ENCODE measurements around the gene MYO10. TPM values are rescaled to one million over a fixed set of nuclear protein-coding genes. Genes with fewer than 3 reads are reported as not detected.

The MYO10 gene
- total and polyA plus RNA-seq, 9 donors: 10.8 to 35.8 (median 16.3) TPM

DNA sequence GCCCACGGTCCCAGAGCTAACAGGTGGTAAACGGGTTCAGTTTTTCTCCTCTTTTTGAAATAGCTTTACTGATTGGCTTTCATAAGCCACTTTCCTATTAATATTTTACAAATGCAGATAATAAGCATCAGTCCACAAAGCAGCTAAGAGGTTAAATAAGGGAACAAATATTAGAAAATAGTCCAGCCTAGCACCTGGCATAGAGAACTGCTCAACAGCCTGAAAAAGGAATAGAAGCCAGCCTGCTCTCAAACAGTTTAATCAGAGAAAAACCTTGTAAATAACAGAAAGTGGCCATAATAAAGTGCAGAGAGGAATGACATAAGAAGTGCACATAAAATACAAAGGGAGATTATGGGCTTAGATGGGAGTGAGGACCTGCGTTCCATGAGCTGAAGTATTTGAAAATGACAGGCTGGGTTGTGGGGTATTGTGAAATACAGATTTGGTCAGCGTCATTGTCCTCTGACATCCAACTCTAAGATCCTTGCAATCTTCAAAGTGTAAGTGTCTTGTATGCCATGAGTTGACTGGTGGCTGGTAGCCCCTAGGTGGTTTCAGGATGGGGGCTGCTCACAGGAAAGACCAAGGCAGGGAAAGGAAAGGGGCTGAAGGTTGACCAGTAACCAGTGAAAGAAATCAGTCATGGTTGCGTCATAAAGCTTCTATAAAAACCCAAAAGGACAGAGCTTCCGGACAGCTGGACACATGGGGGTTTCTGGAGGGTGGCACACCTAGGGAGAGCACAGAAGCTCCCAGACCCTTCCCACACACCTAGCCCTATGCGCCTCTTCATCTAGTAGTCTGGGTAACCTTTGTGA, 32.4 kb downstream of the MYO10 start:
- Histone ChIP-seq H3K27ac (no peak overlapping the region), H3K4me3 (no peak overlapping the region), H3K27me3 (no peaks in the 10 kb centered on the region), H3K36me3 (no peaks in the 10 kb centered on the region), H3K4me1 (ENCODE audit: insufficient read depth) (no peaks in the 10 kb centered on the region), H3K9me3 (no peaks in the 10 kb centered on the region)
- TF ChIP-seq EP300 (IDR thresholded peaks at IDR 0.05): no peak
- no peak for TF ChIP-seq CTCF (IDR thresholded peaks at IDR 0.05)
- TF ChIP-seq POLR2A (IDR thresholded peaks at IDR 0.05): no peak
- 83 to 89% (median 87%) methylated on average over 7 of the region's 7 CpGs for WGBS, 3 donors
- no peak for DNase-seq
- intact Hi-C loops (cut with DNase I): no loop called here

- Histone ChIP-seq H3K9me3 (no peaks in the 10 kb centered on the region), H3K4me3 (no peak overlapping the region), H3K36me3 (no peaks in the 10 kb centered on the region), H3K27me3 (no peaks in the 10 kb centered on the region), H3K27ac (no peak overlapping the region), H3K4me1 (ENCODE audit: insufficient read depth) (peaks cover 1% of the 10 kb centered on the region)
- intact Hi-C loops (cut with DNase I): no loop called here
- no peak for TF ChIP-seq CTCF (IDR thresholded peaks at IDR 0.05)
- TF ChIP-seq EP300 (IDR thresholded peaks at IDR 0.05): no peak
- TF ChIP-seq POLR2A (IDR thresholded peaks at IDR 0.05): no peak
- 69 to 82% (median 76%) methylated on average over 9 of the region's 9 CpGs for WGBS, 3 donors
- DNase-seq: no peak
Observed at GRCh38 chr5:16902846-16903245, 33.2 kb downstream of the MYO10 start.

DNA sequence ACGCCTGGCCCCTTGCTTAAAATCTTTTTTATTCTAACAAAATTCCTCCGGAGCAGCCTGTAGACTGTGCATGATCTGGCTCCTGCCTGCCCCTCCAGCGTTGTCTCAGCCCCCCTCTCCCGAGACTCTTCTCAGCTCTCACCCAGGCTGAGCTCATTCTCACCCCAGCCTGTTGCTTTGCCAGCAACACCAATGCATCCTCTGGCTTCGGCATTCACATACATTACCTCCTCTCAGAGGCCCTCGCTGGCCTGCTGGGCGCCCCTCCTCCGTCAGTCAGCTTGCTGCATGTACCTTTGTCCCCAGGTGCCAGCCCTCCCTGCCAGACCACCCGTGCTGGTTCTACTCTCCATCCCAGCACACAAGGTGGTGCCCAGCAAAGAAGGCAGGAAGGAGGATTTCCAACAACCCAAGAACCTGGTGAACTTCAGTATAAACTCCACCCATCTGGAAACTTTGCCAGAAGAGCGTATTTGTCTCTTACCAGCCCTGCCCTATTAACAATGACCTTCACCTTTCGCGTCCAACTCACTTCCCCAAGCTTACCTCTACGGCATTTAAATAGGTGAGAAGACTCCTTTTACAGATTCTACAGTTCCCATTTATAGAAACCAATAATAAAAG, 35.0 kb downstream of the MYO10 start:
- H3K27me3 ChIP-seq: no peaks in the 10 kb centered on the region
- no peak for DNase-seq
- H3K4me1 ChIP-seq (ENCODE audit: insufficient read depth): peaks cover 12% of the 10 kb centered on the region
- WGBS, 3 donors: 88 to 90% (median 90%) methylated on average over 13 of the region's 13 CpGs
- H3K9me3 ChIP-seq: no peaks in the 10 kb centered on the region
- no peaks in the 10 kb centered on the region for H3K36me3 ChIP-seq
- intact Hi-C loops (cut with DNase I): no loop called here
- no peak for TF ChIP-seq CTCF (IDR thresholded peaks at IDR 0.05)
- no peak for TF ChIP-seq EP300 (IDR thresholded peaks at IDR 0.05)
- TF ChIP-seq POLR2A (IDR thresholded peaks at IDR 0.05): no peak
- no peak overlapping the region for H3K4me3 ChIP-seq
- no peak overlapping the region for H3K27ac ChIP-seq

- H3K4me3 ChIP-seq: no peak overlapping the region
- intact Hi-C loops (cut with DNase I): no loop called here
- WGBS, 3 donors: 84 to 89% (median 85%) methylated on average over 12 of the region's 12 CpGs
- DNase-seq: no peak
- H3K4me1 ChIP-seq (ENCODE audit: insufficient read depth): peaks cover 16% of the 10 kb centered on the region
- no peaks in the 10 kb centered on the region for H3K27me3 ChIP-seq
- H3K27ac ChIP-seq: no peak overlapping the region
- H3K9me3 ChIP-seq: no peaks in the 10 kb centered on the region
- TF ChIP-seq POLR2A (IDR thresholded peaks at IDR 0.05) (no peak), EP300 (IDR thresholded peaks at IDR 0.05) (no peak), CTCF (IDR thresholded peaks at IDR 0.05) (no peak)
- H3K36me3 ChIP-seq: no peaks in the 10 kb centered on the region
Observed at GRCh38 chr5:16899171-16899570, 36.9 kb downstream of the MYO10 start.
